Measurements from ENCODE around the gene SH2D4B. TPM values are rescaled to one million over a fixed set of nuclear protein-coding genes. Genes with fewer than 3 reads are reported as not detected.

SH2D4B gene
- polyA plus RNA-seq, 1 experiment = not detected

DNA sequence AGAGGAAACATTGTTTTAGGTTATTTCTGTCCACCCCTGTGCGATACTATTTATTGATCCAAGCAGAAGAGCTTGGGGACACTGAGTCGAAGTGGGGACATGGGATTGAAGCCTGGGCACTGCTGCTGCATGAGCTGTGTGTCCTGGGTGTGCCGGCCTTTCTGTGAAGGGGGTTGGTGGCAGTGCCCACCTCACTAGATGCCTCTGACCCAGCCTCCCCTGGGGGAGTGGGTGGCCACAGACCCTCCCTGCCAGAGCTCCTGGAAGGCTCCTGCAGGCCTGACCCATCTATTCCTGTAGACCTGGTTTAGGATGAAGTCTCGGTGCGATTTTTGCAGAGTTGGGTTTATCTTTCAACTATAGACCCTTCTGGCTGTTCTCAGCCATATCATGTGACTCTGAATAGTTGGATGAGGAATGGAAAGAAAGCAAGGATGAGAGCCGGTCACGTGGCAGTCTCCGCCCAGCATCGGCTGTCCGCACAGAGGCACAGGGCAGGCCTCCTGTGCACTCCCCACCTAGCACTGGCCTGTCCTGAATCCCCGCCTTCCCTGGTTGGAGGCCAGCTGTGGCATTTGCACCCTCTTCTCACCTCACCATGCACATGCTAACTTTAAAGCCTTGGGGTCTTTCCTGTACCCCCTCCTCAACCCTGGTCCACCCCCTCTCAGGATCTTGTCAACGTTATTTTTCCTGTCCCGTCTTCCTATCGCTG lies 17.6 kb upstream of the SH2D4B start:
- Histone ChIP-seq H3K4me3 (ENCODE audit: low read depth, low read length) (no peak overlapping the region), H3K9me3 (ENCODE audit: control insufficient read depth, insufficient read depth, low read length) (no peaks in the 10 kb centered on the region), H3K27me3 (ENCODE audit: control insufficient read depth, insufficient read depth, low read length) (no peaks in the 10 kb centered on the region), H3K27ac (ENCODE audit: low read depth, low read length) (no peak overlapping the region)
- POLR2A ChIA-PET = no interaction called here
- TF ChIP-seq, protein P1, sequence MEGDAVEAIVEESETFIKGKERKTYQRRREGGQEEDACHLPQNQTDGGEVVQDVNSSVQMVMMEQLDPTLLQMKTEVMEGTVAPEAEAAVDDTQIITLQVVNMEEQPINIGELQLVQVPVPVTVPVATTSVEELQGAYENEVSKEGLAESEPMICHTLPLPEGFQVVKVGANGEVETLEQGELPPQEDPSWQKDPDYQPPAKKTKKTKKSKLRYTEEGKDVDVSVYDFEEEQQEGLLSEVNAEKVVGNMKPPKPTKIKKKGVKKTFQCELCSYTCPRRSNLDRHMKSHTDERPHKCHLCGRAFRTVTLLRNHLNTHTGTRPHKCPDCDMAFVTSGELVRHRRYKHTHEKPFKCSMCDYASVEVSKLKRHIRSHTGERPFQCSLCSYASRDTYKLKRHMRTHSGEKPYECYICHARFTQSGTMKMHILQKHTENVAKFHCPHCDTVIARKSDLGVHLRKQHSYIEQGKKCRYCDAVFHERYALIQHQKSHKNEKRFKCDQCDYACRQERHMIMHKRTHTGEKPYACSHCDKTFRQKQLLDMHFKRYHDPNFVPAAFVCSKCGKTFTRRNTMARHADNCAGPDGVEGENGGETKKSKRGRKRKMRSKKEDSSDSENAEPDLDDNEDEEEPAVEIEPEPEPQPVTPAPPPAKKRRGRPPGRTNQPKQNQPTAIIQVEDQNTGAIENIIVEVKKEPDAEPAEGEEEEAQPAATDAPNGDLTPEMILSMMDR (IDR thresholded peaks at IDR 0.05; ENCODE audit: low read depth, low read length) = no peak
- CTCF ChIA-PET = no interaction called here
- no peak for DNase-seq (ENCODE audit: low read depth, low spot score)

DNA sequence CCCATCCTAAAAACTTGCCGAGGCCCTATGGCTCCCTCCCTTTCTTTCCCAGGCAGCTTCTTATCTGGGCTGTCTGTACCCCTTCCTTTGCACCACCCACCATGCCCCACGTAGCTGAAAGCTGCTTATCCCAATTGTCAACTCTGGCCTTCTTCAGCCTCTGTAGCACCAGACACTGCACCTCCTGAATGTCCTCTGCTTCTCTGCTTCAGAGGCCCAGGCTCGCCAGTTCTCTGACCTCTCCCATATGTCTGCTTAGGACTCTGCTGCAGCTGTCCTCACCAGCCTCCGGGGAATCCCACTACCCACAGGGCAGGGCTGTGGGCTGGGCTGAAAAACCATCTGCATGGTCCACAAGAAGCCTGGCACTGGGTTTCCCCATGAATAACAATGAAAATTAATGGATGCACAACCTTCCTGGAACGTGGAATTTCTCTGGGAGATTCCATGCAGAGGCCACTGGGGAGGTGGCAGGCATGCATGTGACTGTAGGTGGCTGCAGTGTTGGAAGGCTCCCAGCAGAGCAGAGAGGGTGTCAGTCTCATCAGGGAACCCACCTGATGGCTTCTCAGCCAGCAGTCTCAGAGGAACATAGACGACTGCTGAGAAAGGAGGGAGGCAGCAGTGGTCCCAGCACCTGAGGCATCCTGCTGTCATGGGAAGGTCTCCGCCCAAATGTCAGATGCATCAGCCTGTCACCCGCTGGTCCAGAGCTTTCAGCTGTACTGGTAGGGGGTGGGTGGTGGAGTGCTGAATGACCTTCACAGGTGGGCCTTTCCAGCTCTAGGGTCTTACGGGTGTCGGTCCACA lies 16.8 kb upstream of the SH2D4B start:
- H3K27me3 ChIP-seq (ENCODE audit: control insufficient read depth, insufficient read depth, low read length) = no peaks in the 10 kb centered on the region
- TF ChIP-seq, protein P1 (IDR thresholded peaks at IDR 0.05; ENCODE audit: low read depth, low read length) = no peak
- no peak for DNase-seq (ENCODE audit: low read depth, low spot score)
- H3K9me3 ChIP-seq (ENCODE audit: control insufficient read depth, insufficient read depth, low read length) = no peaks in the 10 kb centered on the region
- no peak overlapping the region for H3K4me3 ChIP-seq (ENCODE audit: low read depth, low read length)
- no peak overlapping the region for H3K27ac ChIP-seq (ENCODE audit: low read depth, low read length)
- ChIA-PET POLR2A (no interaction called here), CTCF (interaction anchor here (0.6 kb wide), 1 partner anchor 16 kb away, joined by 8 read pairs; no protein-coding TSS in a partner anchor)

DNA sequence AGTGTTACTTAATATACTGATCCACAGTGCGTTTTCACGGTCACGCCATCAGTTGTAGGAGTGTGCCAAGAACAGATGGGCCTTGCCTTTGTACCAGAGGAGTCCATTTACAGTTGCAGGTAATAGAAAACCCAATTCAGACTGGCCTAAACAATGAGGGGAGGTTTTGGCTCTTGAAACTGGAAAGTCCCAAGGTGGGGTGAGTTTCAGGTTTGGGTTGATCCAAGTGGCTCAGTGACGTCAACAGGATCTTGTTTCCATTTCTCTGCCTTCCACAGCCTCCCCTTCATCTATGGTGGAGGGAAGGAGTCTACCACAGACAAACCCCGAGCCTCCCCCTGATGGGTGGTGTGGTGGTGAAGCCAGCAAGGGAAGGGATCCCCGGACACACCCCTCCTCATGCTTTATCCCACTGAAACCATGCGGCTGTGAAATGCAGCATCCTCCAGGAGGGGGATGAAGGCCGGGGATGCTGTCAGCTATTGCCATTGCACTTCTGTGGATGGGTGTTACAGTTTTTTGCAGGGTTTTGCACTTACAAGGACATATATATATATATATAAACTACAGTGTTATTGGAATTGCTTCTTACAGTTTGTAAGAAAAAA lies 14.8 kb upstream of the SH2D4B start:
- Histone ChIP-seq H3K27me3 (ENCODE audit: control insufficient read depth, insufficient read depth, low read length) (no peaks in the 10 kb centered on the region), H3K9me3 (ENCODE audit: control insufficient read depth, insufficient read depth, low read length) (no peaks in the 10 kb centered on the region), H3K4me3 (ENCODE audit: low read depth, low read length) (no peak overlapping the region), H3K27ac (ENCODE audit: low read depth, low read length) (no peak overlapping the region)
- CTCF ChIA-PET = interaction anchor here (1.2 kb wide), 1 partner anchor 17 kb away, joined by 3 read pairs; no protein-coding TSS in a partner anchor
- no peak for DNase-seq (ENCODE audit: low read depth, low spot score)
- TF ChIP-seq, protein P1 (IDR thresholded peaks at IDR 0.05; ENCODE audit: low read depth, low read length) = no peak
- POLR2A ChIA-PET = no interaction called here

DNA sequence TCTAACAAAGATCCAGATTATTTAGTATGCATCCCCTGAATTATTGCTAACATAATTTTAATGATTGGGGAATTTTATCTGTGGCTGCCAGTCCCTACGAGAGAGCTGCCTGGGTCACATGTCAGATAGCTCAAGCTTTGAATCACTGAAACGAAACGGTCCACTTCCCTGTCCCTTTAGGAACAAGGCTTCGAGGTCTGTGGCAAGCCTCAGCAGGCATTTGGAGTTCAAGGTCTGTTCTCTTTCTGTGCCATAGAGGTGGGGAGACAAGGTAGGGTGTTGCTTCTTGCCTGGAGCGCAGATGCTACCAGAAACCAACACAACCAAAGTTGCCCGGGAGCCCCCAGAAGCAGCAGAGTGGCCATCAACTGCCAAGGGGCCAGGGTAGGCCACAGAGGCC lies 13.9 kb upstream of the SH2D4B start:
- H3K4me3 ChIP-seq (ENCODE audit: low read depth, low read length) = no peak overlapping the region
- TF ChIP-seq, protein P1 (IDR thresholded peaks at IDR 0.05; ENCODE audit: low read depth, low read length) = no peak
- no peaks in the 10 kb centered on the region for H3K27me3 ChIP-seq (ENCODE audit: control insufficient read depth, insufficient read depth, low read length)
- no peaks in the 10 kb centered on the region for H3K9me3 ChIP-seq (ENCODE audit: control insufficient read depth, insufficient read depth, low read length)
- DNase-seq (ENCODE audit: low read depth, low spot score) = no peak
- H3K27ac ChIP-seq (ENCODE audit: low read depth, low read length) = no peak overlapping the region
- ChIA-PET CTCF (interaction anchor here (1.2 kb wide), 1 partner anchor 18 kb away, joined by 3 read pairs; no protein-coding TSS in a partner anchor), POLR2A (no interaction called here)
